ENCODE results near the gene PROKR1.
A peak's percentile ranks its signal among the peaks of the same experiment; 100 is the strongest.
"Not testable (repeated sequence)": the region's sequence is repeated elsewhere in the genome, so short reads cannot be mapped to it uniquely, and the experiment has no call there.

Gene PROKR1

DNA sequence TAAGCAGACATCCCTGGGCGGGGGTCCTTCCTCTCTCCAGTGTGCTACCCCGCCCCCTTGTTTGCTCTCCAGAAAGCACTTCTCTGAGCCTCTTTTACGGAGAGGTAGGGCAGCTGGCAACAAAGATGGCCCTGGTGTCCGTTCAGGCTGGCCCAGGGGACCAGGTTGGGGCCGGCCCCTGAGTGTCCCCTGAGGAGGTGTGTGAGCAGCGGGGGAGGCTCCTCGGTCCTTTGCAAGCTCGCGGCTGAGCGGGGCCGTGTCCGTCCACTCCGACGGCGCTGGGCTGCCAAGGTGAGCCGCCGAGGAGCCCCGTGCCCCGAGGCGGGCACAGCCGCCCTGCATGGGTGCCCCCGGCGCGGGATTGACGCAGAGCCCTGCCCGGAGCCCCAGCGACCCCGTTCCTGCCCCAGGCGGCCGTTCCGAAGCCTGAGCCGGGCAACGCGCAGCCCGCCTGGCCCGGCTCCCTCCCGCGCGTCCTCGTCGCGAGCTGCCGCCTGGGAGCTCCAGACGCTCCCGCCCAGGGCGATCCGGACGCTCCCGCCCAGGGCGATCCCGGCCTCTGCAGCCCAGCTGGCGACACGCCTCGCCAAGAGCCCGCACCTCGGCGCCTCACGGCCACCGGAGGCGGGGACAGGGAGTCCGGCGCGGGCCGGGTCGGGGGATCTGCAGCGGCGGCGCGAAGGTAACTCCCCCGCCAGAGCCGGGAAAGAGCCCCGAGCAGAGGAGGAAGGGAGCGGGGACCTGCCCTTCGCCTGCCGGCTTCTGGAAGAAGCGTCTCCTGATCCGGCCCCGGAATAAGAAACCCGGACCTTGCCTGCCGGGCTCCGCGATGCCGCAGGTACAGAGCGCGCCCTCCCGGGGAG, at the start of gene PROKR1:
TSS of gene PROKR1 (plus strand) at position 569 of the 863 bp plus-strand sequence. CDS start 2,243 bp downstream, outside the sequence.
- no peak for DNase-seq

DNA sequence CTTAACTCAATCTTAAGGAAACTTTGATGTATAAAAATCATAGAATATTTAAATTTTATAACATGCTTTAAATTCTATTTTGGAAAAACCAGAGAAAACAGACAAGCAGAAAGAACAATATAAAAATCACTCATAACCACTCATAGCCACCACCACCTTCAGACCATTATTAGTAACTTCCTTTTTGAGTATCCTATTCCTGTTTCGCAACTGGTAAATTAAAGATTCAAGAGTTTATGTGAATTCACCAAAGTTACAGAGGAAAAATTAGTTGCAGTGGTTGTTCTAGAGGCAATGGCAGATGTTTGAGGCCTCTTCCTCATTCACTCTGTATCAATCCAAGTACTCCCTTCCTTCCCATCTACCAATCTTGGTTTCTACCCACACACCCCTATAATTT, 49.3 kb upstream of the PROKR1 start:
- DNase-seq: no peak

DNA sequence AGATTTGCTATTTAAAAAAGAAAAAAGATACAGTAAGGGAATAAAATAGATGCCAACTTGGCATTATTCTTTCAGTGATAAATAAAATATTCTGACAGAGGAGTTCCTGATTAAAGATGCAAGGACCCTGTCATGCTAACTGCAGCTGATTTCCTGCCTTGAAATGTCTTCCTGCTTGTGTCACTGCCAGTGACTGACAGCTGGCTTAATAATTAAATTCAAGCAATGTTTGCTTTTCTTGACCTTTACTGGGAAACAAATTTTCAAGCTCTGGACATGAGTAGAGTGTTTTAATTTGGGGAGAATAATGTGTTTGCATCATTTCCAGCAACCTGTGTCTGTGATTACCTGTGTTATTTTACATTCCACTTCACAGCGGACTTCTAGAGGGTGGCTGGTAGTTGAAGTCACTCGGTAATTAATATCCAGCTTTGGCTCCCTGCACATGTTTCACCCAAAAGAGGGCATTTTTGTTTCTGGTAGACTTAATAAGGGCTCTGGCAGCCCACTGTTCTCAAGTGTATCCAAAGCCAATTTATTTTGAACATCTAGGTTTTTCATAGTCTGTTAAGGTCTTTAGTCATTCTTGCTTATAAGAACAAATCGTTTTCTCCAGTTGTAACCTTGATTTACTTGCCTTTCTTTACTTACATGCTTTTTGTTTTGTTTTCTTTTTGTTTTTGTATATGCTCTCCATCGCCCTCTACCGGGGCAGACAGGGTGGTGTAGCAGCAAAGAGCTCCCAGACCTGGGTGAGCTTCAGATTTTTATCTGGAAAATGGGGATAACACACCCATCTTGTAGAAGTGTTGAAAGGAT, 48.5 kb upstream of the PROKR1 start:
- peak; percentile 51 for DNase-seq

DNA sequence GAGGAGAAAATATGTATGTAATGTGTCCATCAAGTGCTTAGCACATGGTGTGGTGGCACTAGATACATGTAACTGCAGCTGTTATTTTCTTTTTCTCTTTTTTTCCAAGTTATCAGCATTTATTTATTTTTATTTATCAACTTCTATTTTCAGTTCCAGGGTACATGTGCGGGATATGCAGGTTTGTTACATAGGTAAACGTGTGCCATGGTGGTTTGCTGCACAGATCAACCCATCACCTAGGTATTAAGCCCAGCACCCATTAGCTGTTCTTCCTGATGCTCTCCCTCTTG, 47.9 kb upstream of the PROKR1 start:
- not testable (repeated sequence) for DNase-seq

DNA sequence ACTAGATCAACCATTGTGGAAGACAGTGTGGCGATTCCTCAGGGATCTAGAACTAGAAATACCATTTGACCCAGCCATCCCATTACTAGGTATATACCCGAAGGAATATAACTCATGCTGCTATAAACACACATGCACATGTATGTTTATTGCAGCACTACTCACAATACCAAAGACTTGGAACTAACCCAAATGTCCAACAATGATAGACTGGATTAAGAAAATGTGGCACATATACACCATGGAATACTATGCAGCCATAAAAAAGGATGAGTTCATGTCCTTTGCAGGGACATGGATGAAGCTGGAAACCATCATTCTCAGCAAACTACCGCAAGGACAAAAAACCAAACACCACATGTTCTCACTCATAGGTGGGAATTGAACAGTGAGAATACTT, 42.9 kb upstream of the PROKR1 start:
- DNase-seq: not testable (repeated sequence)

DNA sequence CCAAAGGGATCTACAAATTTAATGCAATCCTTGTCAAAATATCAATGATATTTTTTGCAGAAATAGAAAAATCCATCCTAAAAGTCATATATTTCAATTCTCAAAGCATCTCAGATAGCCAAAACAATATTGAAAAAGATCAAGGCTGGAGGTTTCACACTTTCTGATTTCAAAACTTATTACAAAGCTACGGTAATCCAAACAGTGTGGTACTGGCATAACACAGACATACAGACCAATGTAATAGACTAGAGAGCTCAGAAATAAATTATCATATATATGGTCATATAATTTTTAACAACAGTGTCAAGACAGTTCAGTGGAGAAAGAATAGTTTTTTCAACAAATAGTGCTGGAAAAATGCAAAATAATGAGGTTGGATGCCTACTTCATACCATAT, 40.3 kb upstream of the PROKR1 start:
- no peak for DNase-seq

DNA sequence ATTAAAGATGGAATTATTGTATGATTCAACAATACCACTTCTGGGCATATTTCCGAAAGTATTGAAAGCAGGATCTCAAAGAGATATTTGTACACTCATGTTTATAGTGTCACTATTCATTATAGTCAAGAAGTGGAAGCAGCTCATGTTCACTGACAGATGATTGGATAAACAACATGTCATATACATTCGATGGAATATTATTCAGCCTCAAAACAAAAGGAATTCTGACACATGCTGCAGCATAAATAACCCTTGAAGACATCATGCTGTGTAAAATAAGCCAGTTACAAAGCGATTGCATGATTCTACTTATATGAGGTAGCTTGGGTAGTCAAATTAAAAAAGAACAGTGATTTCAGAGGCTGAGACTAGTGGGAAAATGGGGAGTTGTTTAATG, 39.3 kb upstream of the PROKR1 start:
- no peak for DNase-seq

DNA sequence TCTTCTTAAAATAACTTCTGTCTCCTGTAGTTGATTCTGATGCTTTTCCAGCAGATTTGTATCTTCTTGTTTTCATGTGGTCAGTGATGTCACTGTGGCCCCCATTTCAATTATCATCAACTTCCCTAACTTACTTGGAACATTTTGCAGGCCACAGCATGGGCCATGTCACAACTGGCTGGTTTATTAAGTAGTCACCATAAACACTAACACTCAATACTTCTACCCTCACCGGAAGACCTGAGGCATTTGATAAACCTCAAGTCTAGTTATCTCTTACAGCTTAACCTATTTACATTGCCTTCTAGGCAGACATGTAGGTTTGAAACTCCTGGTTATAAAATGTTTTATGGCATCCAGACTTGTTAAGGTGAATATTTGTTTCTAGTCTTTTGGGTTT, 37.4 kb upstream of the PROKR1 start:
- DNase-seq: no peak

DNA sequence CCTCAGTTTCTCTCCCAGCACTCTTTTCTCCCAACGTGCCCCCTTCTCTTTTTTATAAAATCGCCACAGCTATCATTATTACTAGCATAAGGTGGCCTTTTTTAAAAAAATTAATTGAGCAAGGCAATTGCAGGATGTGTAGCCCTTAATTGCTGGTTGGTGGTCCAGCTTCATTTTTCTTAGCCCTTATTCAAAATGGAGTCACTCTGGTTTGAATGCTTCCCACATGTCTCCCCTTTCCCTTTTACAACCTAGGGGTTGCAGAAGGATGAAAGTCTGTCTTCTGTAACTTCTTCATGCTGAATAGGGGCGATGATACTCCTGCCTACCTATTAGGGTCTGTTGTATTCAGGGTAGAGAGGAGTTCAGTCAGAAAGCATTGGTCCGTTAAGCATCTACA, 36.6 kb upstream of the PROKR1 start:
- DNase-seq: no peak

DNA sequence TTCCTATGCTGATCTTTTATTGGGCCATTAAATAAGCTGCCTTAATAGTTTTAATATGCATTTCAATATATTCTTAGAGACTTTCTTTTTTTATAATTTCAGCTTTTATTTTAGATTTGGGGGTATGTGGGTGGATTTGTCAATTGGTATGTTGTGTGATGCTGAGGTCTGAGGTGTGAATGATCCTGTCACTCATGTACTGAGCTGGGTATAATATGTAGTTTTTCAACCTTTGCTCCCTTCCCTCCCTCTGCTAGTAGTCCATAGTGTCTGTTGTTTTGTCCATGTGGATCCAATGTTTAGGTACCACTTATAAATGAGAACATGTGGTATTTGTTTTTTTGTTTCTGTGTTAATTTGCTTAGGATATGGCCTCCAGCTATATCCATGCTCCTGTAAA, 35.5 kb upstream of the PROKR1 start:
- no peak for DNase-seq

DNA sequence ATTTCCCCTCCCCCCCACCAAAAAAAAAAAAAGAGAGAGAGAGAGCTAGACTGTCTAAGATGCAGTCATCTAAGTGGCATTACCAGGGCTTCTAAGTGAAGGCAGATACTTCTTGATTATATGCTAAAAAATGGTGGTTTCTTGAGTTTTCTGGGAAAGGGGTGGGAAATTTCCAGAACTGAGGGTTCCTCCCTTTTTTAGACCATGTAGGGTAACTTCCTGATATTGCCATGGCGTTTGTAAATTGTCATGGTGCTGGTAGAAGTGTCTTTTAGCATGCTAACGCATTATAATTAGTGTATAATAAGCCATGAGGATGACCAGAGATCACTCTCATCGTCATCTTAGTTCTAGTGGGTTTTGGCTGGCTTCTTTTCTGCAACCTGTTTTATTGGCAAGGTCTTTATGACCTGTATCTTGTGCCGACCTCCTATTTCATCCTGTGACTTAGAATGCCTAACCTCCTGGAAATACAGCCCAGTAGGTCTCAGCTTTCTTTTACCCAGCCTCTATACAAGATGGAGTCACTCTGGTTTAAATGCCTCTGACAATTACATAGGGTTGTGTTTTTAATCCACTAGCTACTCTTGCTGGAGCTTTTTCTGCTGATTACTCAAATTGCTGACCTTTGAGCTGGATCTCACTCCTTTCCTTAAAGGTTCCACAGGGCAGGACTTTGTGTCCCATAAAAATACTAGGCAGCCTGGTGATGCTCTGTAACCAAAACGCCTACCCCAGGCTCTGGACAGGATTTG, 30.4 kb upstream of the PROKR1 start:
- no peak for DNase-seq

DNA sequence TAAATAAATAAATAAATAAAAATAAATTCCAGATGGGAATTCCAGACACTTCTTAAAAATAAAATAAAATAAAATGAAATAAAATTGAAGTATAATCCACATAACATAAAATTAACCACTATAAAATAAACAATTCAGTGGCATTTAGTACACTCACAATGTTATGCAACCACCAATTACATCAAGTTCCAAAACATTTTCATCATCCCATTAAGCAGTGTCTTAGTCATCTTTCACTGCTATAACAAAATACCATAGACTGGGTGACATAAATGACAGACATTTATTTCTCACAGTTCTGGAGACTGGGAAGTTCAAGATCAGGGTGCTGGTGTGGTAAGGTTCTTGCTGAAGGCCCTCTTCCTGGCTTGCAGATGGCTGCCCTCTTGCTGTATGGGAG, 22.6 kb upstream of the PROKR1 start:
- DNase-seq: no peak

DNA sequence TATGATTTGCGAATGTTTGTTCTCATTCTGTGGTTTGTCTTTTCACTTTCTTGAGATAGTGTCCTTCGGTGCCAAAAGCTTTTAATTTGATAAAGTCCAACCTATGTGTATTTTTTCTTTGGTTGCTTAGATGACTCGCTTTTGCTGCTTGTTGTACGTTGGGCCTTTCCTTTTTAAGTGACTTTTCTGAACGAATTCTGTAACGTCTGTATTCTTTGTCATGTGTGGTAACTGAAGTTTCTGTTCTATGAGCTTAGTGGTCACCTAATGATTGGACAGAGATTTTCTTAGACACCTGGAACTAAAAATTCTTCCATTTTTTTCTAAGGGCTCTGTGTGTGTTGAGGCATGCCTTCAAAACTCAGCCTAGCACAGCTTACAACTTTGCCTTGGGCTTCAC, 19.6 kb upstream of the PROKR1 start:
- DNase-seq: no peak

DNA sequence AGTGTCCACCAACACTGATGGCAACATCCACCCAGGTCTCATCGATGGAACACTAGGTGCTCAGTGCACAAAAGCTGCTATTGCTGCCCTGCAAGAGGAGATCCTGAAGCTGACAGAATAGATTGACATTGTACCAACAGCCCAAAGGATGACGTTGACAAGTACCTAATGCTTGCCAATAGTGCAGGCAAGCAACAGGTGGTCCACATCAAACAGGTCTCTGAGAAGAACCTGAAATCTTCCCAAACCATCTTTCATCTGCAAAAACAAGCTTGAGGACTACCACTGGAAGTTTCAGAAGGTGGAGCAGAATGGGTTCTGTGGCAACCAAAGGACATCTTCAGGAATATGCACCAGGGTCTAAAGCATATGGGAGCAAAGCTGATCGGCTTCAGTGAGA, 15.8 kb upstream of the PROKR1 start:
- DNase-seq: no peak

DNA sequence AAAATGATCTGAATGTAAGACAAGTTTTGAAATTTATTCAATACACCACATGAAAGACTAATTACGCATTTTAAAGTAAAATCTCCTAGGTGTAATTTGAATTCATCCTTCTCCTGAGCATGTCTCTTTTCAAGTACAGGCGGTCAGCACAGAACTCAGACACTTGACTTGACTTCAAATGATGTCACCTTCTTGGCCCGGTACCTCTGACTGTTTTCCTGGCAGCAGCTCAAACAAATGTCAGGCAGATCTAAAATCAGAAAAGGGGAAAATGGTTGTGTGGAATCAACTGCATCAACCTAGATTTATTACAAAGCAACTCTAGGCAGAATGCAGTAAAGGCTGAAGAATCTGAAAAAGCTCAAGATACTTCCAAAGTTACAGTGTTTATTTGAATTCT, 11.4 kb upstream of the PROKR1 start:
- DNase-seq: no peak

DNA sequence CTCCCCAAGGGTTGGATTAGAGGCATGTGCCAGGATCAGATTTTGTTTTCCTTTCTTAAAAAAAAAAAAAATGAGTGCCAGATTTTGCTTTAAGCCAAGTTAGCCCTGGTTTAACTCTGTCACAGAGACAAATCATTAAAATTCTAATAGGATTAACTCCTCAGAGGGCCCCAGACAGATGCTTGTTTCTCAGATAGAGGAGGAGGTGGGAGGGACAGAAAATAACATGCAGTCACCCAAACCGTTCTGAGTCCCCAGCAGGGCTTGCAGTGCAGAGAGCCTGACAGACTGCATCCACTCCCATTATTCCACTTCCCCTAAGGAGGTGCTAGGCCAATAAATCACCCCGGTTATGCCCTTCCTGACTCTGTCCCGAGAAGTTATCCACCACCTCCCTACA, 6.3 kb upstream of the PROKR1 start:
- no peak for DNase-seq

DNA sequence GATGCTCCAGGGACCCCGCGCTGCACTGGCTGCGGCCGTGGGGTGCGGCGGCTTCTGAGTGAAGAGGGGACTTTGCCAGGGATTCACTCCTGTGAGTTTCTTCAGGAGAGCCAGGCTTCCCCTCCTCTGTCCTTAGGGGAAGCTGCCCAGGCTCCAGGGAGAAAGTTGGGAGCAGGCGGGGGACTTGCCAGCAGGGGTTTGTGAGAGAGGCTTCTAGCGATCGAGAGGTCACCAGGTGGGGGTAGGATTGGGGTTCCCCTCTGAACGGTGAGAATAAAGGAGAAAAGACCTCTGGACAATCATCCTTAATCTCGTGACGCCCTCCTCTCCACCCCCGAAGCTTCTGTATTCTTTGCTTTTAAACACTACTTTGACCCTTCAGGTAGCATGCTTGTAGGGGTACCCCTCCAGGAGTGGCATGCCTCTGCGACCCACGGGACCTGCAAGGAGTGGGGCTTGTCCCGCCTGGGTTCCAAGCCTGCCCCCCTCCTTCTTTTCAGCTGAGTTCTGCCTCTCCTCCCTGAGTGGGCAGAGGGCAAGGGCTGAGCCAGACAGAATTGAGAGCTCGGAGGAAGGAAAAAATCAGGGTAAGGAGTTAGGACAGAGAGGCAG, 601 bp downstream of the PROKR1 start:
- DNase-seq: no peak

DNA sequence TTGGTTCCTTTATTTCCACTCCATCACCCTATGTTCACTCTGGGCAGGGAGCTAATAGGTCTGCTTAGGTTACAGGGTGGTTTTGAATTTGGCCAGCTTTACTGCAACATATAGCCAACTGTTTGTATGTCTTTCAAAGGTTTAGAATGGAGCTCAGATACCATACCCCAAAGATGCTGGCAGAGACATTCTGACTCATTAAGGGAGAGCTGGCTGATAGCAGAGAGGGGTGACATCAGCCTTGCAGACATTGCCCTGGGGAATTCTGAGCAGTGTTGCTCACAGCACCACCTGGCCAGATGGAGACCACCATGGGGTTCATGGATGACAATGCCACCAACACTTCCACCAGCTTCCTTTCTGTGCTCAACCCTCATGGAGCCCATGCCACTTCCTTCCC, 2.1 kb downstream of the PROKR1 start:
- DNase-seq: no peak

DNA sequence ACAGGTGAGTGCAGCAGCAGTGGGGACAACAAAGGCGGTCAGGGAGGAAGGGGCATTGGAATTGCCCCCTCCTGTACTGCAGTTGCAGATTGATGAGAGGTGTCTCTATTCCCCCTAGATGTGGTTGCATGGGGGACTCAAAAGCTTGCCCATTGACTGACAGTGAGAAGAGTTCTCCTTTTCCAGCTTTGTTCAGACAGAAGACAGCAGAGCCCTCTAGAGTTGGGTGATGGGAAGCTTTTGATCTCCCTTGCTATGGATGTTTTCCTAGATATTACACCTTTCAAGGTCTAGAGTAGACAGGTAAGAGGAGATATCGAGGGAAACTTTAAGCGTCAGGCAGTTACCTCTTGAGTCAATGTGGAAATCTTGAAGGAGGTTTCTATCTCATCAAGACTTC, 2.9 kb downstream of the PROKR1 start:
- no peak for DNase-seq

DNA sequence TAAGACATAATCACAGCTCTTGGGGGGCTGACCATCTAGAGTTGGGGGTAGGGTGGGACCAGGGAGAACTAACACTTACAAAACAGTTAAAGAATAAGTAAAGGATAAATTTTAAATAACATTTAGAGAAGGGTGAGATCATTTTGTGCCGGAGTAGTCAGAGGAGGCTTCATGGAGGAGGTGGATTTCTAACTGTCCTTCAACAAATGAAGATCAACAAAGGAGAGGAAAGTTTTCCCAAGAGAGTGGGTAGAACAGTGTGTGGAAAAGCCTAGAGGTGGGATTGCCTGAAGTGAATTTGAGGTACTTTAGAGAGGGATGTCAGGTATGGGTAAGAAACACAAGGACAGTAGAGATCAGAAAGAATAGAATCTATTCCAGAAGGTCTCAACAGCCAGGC, 7.3 kb downstream of the PROKR1 start:
- no peak for DNase-seq

DNA sequence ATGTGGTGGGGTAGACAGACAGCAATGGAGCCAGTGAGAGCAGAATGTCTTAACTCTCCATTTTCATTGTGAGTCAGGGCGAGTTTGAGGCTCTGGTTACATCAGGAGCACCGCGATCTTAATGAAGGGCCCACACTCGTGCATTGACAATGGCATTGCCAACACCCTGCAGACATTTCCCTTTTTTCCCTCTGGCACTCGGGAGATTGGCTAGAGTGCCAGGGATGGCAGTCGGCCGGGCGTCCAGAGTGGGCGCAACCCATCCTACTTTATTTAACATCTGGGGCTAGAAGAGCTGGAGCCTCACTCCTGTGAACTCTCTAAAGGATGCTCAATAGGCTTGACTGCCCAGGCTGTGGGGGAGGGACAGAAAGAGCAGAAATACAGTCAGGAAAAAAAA, 9.7 kb downstream of the PROKR1 start:
- no peak for DNase-seq

DNA sequence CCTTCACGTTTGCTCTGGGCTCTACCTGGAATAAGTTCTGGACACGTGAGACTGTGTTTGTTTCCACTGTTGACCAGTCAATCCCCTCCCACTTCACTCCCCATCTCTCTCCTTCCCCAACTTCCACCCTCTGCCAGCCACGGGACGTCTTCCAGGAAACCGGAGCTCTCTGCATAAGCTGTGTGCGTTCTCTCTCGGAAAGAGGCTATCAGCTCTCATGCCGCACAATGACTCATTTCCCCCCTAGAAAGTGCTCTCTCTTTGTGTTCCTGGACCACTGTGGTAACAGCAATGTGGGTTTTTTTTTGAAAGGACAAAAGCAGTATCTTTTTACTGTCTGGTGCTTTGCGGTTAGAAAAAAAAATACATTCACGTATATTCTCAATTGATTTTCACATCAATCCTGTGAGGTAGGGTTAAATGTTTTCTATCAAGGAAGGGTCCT, 10.2 kb downstream of the PROKR1 start:
- peak; percentile 46 for DNase-seq

DNA sequence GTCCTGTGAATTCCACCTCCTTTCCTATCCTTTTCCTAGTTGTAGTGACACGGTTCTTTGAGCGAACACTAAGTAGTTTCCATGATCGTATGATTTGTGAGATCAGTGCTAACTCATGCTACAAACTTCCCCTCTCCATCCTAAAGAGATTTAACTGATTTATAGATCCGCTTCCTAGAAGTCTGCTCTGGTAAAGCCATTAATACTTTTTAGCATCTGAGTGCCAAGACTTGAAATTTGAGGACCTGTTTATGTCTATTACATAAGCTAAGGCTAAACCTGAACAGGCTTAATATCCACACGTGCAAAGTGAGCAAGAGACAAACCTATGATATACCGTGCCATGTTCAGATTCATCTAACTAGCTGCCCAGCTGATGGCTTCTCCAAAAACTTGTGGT, 14.9 kb downstream of the PROKR1 start:
- DNase-seq: no peak
